Stomach (tissue), 9 donors: Measurements from ENCODE around the gene PLPPR5. TPM values are rescaled to one million over a fixed set of nuclear protein-coding genes. Genes with fewer than 3 reads are reported as not detected.

Experiments
- DNase-seq, 2 donors: peaks; one replicate each; pipeline versions ENCODE4 v3.0.0 to v3.0.0-alpha.2; 2013 to 2019
- H3K27ac ChIP-seq, 5 donors: fragments of 200-600 bp in 4 of 5; sonication (generic) in 4 of 5; one replicate each; pipeline ENCODE4 v1.5.1; 2013 to 2019; ENCODE audit warnings: mild to moderate bottlenecking in 1 of 5, moderate library complexity in 1 of 5
- H3K27me3 ChIP-seq, 3 donors: fragments of 200-600 bp; sonication (generic); one replicate each; pipeline ENCODE4 v1.5.1; 2017 to 2019; ENCODE audit warnings: mixed run types in 1 of 3
- H3K36me3 ChIP-seq, 4 donors: fragments of 200-600 bp; sonication (generic); 1 replicate in 3 of 4; 2 replicates in 1 of 4; pipeline ENCODE4 v1.5.1; 2016 to 2019
- H3K4me1 ChIP-seq, 4 donors: fragments of 200-600 bp; sonication (generic); one replicate each; pipeline ENCODE4 v1.5.1; 2016 to 2019
- H3K4me3 ChIP-seq, 4 donors: fragments of 200-600 bp; sonication (generic) in 3 of 4; one replicate each; pipeline ENCODE4 v1.5.1; 2016 to 2019; ENCODE audit warnings: mild to moderate bottlenecking in 1 of 4
- H3K9me3 ChIP-seq, 4 donors: fragments of 200-600 bp; sonication (generic); one replicate each; pipeline ENCODE4 v1.5.1; 2016 to 2019
- EP300 ChIP-seq: sonication (generic); formaldehyde crosslinking; IDR thresholded peaks from one replicate; pipeline ENCODE4 v1.6.1; 2017; ENCODE audit warnings: antibody characterized with exemption
- POLR2A ChIP-seq, 4 donors: fragments of 450-650 bp; IDR thresholded peaks; one replicate each; pipeline ENCODE4 v1.6.1; 2016; ENCODE audit warnings: antibody characterized with exemption in 4 of 4, control low read depth in 2 of 4, mild to moderate bottlenecking in 1 of 4, moderate library complexity in 1 of 4
- POLR2AphosphoS5 ChIP-seq, 3 donors: sonication (generic); formaldehyde crosslinking; IDR thresholded peaks; one replicate each; pipeline ENCODE4 v1.6.1; 2016; ENCODE audit warnings: antibody characterized with exemption in 3 of 3
- WGBS, 5 donors: extraction: QIAGEN DNeasy Blood & Tissue Kit in 3 of 5; methylation state at CpG; one replicate each; pipeline versions ENCODE4 v1.1.5 to v1.1.7; 2013 to 2018; 5-methylcytosine and 5-hydroxymethylcytosine counted together
- intact Hi-C: fragments of 100-400 bp; cut with DNase I; formaldehyde crosslinking; loops from one replicate; pipeline ENCODE4 v1.15.1; 2023; ENCODE audit warnings: low total_unique reads
- polyA plus RNA-seq, 3 donors: library from polyadenylated mRNA; stranded (reverse); fragments of 200-250 nt; gene quantifications; one replicate each; pipeline ENCODE4 v1.2.3, GENCODE V29; 2013
- total RNA-seq, 5 donors: library from RNA; depleted of rRNA; stranded (reverse); fragments of >200 nt; gene quantifications; one replicate each; pipeline versions ENCODE4 v1.1.0 to v1.2.3, GENCODE V29; 2014 to 2016
- TF ChIP-seq, protein P1 (sequence below), 7 experiments: fragments of 450-650 bp in 4 of 7; fragments of 200-600 bp in 3 of 7; sonication (generic) in 3 of 7; IDR thresholded peaks; one replicate each; pipeline ENCODE4 v1.5.1; 2016 to 2019; ENCODE audit warnings: antibody characterized with exemption in 7 of 7, control low read depth in 2 of 7, mild to moderate bottlenecking in 1 of 7
- donor health status: healthy with polysubstance abuse.
- donor health status: Bipolar disorder and iron deficiency.
- donor health status: healthy.

The PLPPR5 gene
- total and polyA plus RNA-seq, 8 donors, result 0.03 to 2.0 (median 0.15) TPM; not detected in 5

DNA sequence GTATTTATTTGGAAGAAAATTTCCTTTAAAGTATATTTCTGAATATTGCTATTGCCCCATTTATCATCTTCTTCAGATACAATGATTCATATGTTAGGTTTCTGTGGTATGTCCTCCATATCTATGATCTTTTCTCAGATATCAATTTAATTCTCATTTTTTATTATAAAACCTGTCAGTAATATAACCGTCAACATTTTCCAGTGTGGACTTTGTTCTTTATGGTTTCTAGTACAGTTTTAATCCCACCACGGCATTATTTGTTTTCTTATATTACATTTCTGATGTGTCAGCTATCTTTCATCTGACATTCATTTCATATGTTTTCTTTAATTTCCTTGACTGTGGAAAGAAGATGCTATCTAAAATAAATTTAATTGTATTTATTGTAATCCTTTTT, 97.9 kb downstream of the PLPPR5 start:
- TF ChIP-seq, protein P1, sequence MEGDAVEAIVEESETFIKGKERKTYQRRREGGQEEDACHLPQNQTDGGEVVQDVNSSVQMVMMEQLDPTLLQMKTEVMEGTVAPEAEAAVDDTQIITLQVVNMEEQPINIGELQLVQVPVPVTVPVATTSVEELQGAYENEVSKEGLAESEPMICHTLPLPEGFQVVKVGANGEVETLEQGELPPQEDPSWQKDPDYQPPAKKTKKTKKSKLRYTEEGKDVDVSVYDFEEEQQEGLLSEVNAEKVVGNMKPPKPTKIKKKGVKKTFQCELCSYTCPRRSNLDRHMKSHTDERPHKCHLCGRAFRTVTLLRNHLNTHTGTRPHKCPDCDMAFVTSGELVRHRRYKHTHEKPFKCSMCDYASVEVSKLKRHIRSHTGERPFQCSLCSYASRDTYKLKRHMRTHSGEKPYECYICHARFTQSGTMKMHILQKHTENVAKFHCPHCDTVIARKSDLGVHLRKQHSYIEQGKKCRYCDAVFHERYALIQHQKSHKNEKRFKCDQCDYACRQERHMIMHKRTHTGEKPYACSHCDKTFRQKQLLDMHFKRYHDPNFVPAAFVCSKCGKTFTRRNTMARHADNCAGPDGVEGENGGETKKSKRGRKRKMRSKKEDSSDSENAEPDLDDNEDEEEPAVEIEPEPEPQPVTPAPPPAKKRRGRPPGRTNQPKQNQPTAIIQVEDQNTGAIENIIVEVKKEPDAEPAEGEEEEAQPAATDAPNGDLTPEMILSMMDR (IDR thresholded peaks at IDR 0.05), result no peak
- TF ChIP-seq EP300, result no peak
- TF ChIP-seq POLR2AphosphoS5 (IDR thresholded peaks at IDR 0.05), result no peak
- TF ChIP-seq POLR2A (IDR thresholded peaks at IDR 0.05), result no peak
- no peak for DNase-seq
- Histone ChIP-seq H3K27me3 (no peaks in the 10 kb centered on the region), H3K9me3 (no peaks in the 10 kb centered on the region), H3K4me3 (no peak overlapping the region), H3K36me3 (no peaks in the 10 kb centered on the region), H3K27ac (no peak overlapping the region), H3K4me1 (no peaks in the 10 kb centered on the region)
- intact Hi-C loops, result no loop called here
- 65 to 92% (median 65%) methylated on average over 2 of the region's 2 CpGs for WGBS, 5 donors

DNA sequence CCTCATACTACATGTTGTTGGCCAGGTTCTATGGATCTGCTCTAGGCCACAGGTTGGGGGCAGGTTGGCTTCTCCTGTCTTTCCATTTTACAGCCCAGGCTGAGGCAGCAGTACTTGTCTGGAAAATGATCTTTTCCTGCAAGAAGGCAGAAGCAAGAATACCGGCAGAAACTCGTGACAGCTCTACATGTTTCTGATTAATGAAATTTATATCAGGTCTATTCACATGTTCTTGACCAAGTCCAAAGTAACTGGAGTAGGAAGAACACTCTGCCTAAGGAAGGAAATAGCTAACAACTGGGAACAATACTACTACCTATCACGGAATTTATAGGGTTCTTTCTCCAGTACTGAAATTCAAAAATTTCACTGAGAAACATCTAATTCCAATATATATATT, 98.3 kb downstream of the PLPPR5 start:
- no peak overlapping the region for H3K4me3 ChIP-seq
- no peak for TF ChIP-seq POLR2AphosphoS5 (IDR thresholded peaks at IDR 0.05)
- TF ChIP-seq EP300, result no peak
- TF ChIP-seq, protein P1 (IDR thresholded peaks at IDR 0.05), result no peak
- no peak for TF ChIP-seq POLR2A (IDR thresholded peaks at IDR 0.05)
- H3K4me1 ChIP-seq, result no peaks in the 10 kb centered on the region
- no peaks in the 10 kb centered on the region for H3K36me3 ChIP-seq
- no peaks in the 10 kb centered on the region for H3K27me3 ChIP-seq
- no peaks in the 10 kb centered on the region for H3K9me3 ChIP-seq
- intact Hi-C loops, result no loop called here
- no peak overlapping the region for H3K27ac ChIP-seq
- WGBS, 5 donors, result 79 to 82% (median 81%) methylated on average over 3 of the region's 3 CpGs
- no peak for DNase-seq

DNA sequence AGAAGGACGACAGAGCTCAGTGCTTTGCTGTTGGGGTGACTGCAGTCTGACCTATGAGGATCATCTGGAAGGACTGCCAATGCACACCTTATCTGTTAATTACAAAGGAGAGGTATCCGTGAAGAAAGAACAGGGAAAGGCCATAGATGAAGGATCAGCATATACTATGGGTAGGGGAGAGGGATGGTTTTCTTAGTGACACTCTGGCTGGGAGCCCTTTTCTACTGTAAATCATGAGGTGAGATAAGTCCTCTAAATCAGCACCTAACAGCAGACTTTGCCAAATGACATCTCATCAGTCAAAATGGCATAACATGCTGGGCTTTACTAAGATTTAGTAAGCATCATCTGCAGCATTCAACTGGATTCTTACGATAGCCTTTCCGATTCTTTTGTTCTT, 100.0 kb downstream of the PLPPR5 start:
- WGBS, 5 donors, result 69 to 83% (median 77%) methylated on average over 4 of the region's 4 CpGs
- H3K4me1 ChIP-seq, result no peaks in the 10 kb centered on the region
- intact Hi-C loops, result no loop called here
- no peak for DNase-seq
- TF ChIP-seq EP300 (no peak), POLR2AphosphoS5 (IDR thresholded peaks at IDR 0.05) (no peak), POLR2A (IDR thresholded peaks at IDR 0.05) (no peak)
- TF ChIP-seq, protein P1 (IDR thresholded peaks at IDR 0.05), result no peak
- no peaks in the 10 kb centered on the region for H3K36me3 ChIP-seq
- no peaks in the 10 kb centered on the region for H3K9me3 ChIP-seq
- no peaks in the 10 kb centered on the region for H3K27me3 ChIP-seq
- no peak overlapping the region for H3K4me3 ChIP-seq
- H3K27ac ChIP-seq, result no peak overlapping the region

DNA sequence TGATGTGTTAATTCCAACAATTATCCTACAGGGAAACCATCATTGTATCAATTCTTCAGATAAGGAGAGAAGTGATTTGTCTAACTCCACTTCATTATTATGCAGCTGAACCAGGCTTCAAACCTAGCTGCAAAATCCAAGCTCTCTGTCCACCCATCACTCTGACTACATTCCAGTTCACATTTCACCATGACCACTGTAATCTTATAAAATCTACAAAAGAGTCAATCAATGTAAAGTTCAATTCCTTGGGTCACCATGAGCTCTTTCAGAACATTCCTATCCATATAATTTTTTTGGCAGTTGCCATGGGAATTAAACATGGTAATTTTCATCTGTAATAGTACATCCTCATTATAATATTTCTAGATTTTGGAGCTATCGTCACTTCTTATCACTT, 100.9 kb downstream of the PLPPR5 start:
- no peaks in the 10 kb centered on the region for H3K36me3 ChIP-seq
- no peaks in the 10 kb centered on the region for H3K4me1 ChIP-seq
- H3K4me3 ChIP-seq, result no peak overlapping the region
- no peaks in the 10 kb centered on the region for H3K27me3 ChIP-seq
- no peaks in the 10 kb centered on the region for H3K9me3 ChIP-seq
- H3K27ac ChIP-seq, result no peak overlapping the region
- TF ChIP-seq, protein P1 (IDR thresholded peaks at IDR 0.05), result no peak
- TF ChIP-seq POLR2A (IDR thresholded peaks at IDR 0.05) (no peak), EP300 (no peak), POLR2AphosphoS5 (IDR thresholded peaks at IDR 0.05) (no peak)
- intact Hi-C loops, result no loop called here
- WGBS, 5 donors, result 83 to 100% (median 88%) methylated on average over 1 of the region's 1 CpG
- DNase-seq, result no peak
